Left renal pelvis (tissue), 4 donors: ENCODE data around the gene PLD2. TPM values are rescaled to one million over a fixed set of nuclear protein-coding genes. Genes with fewer than 3 reads are reported as not detected.
"Not testable (repeated sequence)": the region's sequence is repeated elsewhere in the genome, so short reads cannot be mapped to it uniquely, and the experiment has no call there.

Experiments
- DNase-seq, 4 donors: peaks; one replicate each; pipeline ENCODE4 v3.0.0-alpha.2; 2013; ENCODE audit warnings: low read depth in 4 of 4, low spot score in 3 of 4
- polyA plus RNA-seq, 4 donors: library from polyadenylated mRNA; unstranded; fragments of 120-200 nt; gene quantifications; one replicate each; pipeline ENCODE4 v1.2.1, GENCODE V29; 2013; ENCODE audit not compliant: insufficient read length in 4 of 4

Gene PLD2
- polyA plus RNA-seq, 4 donors: 31.9 to 48.7 (median 41.6) TPM

DNA sequence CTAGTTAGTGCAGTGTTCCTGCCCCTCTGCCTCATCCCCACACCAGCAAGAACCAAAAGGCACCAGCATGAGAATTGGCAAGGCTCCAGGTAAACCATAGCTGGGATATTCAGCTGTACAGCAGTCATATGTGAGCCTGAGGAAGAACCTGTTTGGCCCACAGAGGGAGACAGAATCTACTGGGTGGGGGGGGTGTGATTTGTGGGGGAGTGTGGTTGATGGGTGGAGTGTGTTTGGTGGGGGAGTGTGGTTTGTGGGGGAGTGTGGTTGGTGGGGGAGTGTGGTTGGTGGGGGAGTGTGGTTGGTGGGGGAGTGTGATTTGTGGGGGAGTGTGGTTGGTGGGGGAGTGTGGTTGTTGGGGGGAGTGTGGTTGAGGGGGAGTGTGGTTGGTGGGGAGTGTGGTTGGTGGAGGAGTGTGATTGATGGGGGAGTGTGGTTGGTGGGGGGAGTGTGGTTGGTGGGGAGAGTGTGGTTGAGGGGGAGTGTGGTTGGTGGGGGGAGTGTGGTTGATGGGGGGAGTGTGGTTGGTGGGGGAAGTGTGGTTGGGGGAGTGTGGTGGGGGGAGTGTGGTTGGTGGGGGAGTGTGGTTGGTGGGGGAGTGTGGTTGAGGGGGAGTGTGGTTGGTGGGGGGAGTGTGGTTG lies 45.7 kb downstream of the PLD2 start:
- no peak for DNase-seq

DNA sequence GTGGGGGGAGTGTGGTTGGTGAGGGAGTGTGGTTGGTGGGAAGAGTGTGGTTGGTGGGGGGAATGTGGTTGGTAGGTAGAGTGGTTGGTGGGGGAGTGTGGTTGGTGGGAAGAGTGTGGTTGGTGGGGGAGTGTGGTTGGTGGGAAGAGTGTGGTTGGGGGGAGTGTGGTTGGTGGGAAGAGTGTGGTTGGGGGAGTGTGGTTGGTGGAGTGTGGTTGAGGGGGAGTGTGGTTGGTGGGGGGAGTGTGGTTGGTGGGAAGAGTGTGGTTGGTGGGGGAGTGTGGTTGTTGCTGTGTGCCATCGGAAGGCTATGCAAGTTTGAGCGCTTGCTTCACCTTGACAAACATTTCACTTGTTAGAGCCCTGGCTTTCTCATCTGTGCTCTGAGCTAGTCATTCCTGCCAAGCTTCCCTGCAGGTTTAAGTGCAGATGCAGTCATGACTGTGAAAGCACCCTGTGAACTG lies 46.3 kb downstream of the PLD2 start:
- DNase-seq: no peak

- DNase-seq: no peak
These were observed 47.2 kb downstream of the PLD2 start for GRCh38 chr17:4854111-4854681.

- no peak for DNase-seq
These were observed 49.5 kb downstream of the PLD2 start for GRCh38 chr17:4856271-4856936.

DNA sequence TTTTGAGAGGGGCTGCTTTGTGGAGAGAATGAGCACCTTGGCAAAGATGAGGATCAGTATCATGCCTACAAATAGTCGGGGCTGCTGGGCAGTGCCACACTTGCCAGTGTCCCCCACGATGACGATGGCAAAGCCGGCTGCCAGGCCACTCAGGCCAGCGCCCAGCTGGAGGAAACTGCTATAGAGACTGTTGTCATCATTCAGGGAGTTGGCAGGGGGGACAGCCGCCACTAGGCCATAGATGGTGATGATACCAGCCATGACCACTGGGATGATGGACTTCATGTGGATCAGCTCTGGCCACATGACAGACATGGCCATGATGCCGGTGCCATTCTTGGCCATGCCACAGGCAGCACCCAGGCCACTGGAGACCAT lies 50.0 kb downstream of the PLD2 start:
- DNase-seq: no peak

DNA sequence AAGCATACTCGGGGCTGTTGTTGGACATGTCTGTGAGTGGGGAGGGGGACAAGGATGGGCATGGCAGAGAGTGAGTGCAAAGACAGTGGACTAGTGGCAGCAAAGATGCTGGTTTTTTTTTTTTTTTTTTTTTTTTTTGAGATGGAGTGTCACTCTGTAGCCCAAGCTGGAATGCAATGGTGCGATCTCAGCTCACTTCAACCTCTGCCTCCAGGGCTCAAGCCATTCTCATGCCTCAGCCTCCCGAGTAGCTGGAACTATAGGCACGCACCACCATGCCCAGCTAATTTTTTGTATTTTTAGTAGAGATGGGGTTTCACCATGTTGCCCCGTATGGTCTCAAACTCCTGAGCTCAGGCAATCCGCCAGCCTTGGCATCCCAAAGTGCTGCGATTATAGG lies 50.4 kb downstream of the PLD2 start:
- DNase-seq: not testable (repeated sequence)

- no peak for DNase-seq
These were observed 51.3 kb downstream of the PLD2 start for GRCh38 chr17:4858068-4858881.

DNA sequence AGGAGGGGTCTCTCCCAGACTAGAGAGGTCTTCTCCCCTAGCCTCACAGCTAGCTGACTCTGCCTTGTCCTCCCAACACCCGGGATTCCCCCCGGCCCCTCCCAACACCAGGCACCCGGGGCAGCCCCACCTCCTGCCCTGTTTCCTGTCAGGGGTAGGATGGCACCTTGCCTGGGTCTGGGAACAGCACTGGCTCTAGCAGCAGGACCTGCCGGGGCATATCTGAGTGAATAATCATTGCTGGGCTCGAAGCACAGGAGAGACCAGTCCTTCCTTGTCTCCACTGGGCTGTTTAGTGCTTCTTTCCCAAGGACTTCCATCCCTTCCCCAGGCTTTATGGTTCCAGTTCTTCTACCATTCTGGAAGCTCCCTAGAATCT lies 51.9 kb downstream of the PLD2 start:
- DNase-seq: no peak

DNA sequence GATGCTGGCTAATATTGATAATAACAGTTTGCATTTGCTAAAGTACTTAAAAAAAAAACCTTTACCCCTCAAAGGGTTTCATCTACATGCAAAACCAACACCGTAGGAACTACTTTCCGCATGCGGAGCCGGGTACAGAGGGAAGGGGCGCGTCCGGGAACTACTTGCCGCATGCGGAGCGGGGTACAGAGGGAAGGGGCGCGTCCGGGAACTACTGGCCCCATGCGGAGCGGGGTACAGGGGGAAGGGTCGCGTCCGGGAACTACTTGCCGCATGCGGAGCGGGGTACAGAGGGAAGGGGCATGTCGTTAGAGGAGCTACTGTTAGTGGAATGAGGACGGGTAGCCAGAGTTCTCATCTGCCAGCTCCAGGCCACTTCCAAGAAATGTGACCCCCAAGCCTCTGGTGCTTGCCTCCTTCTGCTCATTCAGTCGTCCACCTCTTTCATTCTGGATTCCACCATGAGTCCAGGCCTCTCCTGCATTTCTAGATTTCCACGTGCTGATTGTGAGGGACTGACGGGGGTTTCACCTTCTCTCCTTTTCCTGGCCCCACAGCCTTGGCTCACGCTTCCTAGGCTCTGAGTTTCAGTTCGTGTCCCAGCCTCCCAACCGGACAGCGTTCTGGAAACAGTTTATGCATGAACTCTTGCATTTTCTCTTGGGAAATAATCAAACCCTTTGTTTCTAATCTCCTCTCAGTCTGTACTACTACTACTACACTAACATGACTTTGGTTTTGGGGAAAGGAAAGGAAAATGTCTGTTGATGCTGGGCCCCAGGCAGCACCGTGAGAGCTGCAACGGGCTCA lies 53.1 kb downstream of the PLD2 start:
- no peak for DNase-seq

GRCh38 chr17:4860651-4861050 lies 53.7 kb downstream of the PLD2 start:
- no peak for DNase-seq

GRCh38 chr17:4861052-4861451 lies 54.1 kb downstream of the PLD2 start:
- no peak for DNase-seq

DNA sequence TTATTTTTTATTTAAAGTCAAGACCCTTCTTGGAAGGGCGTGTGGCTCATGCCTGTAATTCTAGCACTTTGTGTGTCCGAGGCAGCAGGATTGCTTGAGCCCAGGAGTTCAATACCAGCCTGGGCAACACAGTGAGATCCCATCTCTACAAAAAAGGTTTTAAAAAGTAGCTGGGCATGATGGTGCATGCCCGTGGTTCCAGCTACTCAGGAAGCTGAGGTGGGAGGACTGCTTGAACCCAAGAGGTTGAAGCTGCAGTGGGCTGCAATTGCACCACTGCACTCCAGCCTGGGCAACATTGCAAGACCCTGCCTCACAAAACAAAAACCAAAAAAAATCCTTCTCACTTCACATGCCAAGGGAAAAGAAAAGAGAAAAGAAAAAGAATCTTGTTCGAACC lies 55.8 kb downstream of the PLD2 start:
- no peak for DNase-seq

GRCh38 chr17:4863321-4863720 lies 56.4 kb downstream of the PLD2 start:
- no peak for DNase-seq

DNA sequence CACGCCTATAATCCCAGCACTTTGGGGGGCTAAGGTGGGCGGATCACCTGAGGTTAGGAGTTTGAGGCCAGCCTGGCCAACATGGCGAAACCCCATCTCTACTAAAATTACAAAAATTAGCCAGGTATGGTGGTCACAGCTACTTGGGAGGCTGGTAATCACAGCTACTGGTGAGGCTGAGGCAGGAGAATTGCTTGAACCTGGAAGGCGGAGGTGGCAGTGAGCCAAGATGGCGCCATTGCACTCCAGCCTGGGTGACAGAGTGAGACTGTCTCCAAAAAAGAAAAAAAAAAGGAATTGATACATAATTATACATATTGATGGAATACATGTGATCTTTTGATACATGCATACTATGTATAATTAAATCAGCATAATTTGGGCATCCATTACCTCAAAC lies 60.6 kb downstream of the PLD2 start:
- DNase-seq: not testable (repeated sequence)

GRCh38 chr17:4869058-4869998 lies 62.4 kb downstream of the PLD2 start:
- DNase-seq: not testable (repeated sequence)

DNA sequence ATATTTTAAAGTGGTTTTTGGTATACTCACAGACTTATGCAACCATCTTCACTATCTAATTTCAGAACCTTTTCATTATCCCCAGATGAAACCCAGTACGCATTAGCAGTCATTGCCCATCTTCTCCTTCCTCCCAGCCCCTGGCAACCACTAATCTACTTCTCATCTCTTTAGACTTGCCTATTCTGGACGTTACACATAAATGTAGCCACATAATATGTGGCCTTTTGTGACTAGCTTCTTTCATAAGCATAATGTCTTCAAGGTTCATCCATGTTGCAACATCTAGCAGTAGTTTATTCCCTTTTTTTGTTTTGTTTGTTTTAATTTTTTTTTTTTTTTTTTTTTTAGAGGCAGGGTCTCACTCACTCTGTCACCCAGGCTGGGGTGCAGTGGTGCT lies 63.9 kb downstream of the PLD2 start:
- no peak for DNase-seq

DNA sequence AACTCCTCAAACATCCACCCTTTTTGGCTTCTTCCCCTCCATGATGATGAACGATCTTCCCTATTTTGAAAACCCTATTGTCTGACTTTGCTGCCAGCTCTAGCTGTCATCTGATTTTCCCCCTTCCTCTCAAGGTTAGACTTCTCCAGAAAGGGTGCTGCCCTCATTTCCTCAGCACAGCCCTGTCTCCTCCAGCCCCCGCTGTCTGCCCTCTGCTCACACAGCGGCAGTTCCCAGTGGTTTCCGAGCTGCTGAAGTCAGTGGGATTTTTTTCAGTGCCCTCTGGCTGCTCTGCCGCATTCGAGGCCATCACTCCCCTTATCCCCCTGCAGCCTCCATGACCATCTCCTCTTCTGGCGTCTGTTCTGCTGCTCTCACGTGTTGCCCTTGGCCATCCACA lies 65.8 kb downstream of the PLD2 start:
- no peak for DNase-seq
